Measurements from ENCODE around the gene NUTM1. TPM values are rescaled to one million over a fixed set of nuclear protein-coding genes. Genes with fewer than 3 reads are reported as not detected.
"Not testable (repeated sequence)": the region's sequence is repeated elsewhere in the genome, so short reads cannot be mapped to it uniquely, and the experiment has no call there.

NUTM1 gene
- total RNA-seq, 1 donor from 2014 or later, result not detected

DNA sequence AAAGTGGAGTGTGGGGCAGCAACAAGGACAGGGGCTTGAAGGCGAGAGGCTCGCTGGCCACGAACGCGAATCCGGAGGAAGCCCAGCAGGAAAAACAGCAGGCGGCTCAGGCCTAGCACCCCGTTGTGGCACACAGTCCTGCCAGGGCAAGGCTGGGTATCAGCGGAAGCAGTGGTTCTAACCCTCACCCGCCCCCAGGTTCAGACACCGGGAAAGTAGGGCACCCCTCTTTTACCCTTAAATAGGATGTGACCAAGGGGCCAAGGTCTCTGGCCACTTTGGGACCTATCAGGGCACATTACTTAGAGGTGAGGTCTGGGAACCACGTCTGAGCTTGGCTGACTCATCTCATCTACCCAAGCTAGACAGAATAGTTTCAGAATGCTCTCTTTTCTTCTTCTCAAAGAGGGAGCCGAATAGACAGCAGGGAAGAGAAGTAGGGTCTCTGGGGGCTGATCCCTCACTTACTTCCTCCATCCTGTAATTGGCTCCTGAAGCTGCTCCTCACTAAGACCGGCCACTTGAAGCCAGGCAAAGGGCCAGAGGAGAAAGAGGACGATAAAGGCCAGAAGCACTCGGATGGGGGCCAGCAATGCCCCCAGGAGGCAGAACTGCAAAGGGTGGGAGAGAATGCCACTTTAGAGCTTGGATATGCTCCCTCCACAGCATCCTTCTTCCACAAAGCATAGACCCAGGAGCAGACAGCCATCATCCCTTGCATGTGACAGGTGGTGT, 22.1 kb downstream of the NUTM1 start:
- peak in 1 of 2 donors; percentile 12 for DNase-seq (ENCODE audit: low read depth in 2 of 2)

DNA sequence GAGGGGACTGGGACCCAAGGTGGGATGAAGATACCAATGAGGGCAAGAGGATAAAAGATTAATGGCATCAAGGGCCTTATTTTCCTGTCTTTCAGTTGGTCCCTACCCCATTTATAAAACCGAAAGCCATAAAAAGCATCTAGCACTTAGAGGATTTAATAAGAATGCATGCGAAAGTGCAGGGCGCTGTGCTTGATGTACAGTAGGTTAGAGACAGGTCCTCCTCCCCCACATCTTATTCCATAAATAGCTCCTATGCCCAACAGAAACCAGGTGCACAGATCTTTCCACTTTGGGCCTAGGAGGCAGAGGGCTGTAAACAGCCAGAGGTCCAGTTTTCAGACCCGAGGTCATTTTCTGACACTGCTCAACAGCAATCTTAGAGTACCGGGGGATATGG, 22.7 kb downstream of the NUTM1 start:
- DNase-seq (ENCODE audit: low read depth in 2 of 2), result no peak

DNA sequence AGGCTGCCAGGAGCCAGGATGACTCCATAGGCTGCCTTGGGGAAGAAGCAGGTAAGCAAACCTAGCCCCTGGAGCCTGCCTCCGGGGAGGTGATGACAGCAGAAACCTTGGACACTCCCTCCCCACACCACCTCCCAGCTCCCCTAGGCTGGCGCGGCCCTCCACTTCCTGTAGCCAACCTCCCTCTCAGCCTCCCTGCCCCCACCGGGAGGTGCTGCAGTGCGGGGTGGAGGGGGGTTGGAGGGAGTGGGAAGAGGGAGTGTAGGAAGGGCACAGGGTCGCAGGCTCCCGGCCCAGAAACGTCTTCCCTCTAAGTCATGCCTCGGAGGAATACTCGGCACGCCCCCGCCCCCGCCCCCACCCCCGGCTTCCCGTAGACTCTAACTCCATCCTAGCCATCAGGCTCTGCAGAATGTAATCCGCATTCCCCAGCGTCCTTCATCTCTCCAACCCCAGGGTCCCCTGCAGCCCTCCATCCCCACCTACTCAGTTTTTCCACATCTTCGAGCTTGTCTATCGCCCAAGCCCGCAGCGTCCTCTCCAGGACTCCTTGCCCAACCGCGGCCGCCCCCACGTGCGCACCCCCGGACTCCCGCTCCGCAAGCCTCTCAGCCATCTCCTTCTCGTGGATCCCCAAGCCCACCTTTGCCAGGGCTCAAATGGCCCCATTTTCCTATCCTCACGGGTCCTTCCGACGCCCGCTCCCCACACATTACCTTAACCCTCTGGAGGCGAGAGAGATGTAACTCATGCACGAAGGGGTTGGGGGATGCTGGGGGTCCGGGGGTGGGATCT, 23.4 kb downstream of the NUTM1 start:
- DNase-seq (ENCODE audit: low read depth in 2 of 2), result peak in 1 of 2 donors; percentile 20

DNA sequence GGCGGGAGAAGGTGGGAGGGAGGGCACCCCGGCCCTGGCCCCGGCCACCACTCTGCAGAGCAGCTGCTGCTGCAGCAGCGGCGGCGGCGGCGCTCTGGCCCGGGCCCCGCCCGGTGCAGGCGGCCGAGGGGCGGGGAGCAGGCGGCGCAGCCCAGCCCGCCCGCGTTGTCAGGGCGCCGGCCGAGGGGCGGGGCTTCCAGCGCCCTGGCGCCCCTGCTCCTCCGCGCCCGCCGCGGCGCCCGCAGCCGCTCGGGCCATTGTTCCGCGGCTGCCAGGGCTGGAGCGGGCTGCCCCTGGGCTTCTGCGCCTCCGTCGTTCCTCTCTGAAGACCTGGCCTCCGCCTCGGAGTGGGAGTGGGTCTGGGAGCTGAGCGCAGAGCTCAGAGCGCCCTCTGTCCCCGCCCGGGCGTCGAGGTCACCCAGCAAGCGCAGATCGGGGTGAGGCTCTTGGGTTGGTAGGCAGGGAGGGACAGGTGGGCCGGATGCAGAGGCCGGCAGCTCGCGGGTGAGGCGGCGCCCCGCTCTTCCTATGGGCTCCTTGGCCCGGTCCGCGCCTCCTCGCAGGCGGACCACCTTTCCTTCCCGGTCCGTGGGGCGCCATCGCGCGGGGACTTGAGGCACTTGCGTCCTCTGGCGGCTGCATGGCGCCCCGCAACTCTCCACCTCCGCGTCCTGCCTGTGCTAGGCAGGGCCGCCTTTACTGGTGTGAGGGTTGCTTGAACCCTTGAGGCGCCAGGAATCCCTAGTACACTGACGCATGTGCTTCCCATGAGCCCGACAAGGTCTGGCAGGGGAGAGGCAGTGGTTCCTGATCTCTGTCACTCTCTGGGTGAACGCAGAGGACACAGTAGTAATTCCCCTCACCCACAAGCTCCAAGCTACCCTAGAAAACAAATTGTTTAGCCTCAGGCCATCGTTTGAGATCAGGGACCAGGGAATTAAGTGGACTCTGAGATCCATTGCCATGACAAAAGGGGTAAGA, 24.3 kb downstream of the NUTM1 start, which contains the start of gene LPCAT4:
LPCAT4 (minus strand) TSS at position 96 of the 981 bp plus-strand sequence. CDS start 96 bp downstream, outside the sequence.
- peak; percentile 89 to 91 for DNase-seq (ENCODE audit: low read depth in 2 of 2)

DNA sequence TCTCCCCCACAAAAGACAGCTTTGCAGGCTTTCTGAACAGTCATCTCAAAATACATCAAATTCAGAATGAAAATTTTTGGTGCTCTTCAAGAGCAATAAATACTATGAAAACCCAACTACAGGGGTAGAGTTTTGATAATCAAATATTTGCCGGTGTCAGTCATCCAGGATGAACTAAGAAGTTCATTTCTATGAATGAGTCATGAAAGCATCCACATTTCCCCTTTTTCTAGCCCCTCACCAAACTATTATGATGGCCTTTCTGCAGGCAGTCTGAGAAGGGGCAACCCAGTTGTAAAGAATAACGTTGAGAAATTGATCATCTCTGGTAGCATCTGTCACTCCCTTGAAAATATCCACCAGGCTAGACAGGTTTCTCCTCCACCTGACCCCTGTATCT, 27.0 kb downstream of the NUTM1 start:
- DNase-seq (ENCODE audit: low read depth in 2 of 2), result no peak

DNA sequence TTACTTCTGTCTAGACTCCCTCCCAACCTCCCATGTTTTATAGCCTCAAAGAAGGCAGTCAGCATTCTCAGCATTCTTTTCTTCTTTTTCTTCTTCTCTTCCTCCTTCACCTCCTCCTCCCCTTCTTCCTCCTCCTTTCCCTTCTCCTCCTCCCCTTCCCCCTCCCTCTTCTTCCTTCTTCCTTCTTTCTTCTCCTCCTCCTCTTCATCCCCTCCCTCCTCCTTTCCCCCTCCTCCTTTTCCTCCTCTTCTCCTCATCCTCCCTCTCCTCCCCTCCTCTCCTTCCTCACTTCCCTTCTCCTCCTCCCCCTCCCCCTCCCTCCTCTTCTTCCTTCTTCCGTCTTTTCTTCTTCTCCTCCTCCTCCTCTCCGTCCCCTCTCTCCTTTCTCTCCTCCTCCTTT, 27.5 kb downstream of the NUTM1 start:
- no peak for DNase-seq (ENCODE audit: low read depth in 2 of 2)

DNA sequence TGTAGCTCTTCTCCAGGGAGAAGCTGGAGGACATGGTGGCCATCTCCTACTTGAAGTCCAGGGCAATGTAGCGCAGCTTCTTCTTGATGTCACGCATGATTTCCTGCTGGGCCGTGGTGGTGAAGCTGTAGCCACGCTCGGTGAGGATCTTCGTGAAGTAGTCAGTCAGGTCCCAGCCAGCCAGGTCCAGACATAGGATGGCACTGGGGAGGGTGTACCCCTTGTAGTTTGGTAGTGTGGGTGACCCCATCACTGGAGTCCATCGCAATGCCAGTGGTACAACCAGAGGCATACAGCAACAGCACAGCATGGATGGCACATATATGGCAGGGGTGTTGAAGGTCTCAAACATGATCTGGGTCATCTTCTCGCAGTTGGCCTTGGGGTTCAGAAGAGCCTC, 30.8 kb downstream of the NUTM1 start:
- DNase-seq (ENCODE audit: low read depth in 2 of 2), result no peak

DNA sequence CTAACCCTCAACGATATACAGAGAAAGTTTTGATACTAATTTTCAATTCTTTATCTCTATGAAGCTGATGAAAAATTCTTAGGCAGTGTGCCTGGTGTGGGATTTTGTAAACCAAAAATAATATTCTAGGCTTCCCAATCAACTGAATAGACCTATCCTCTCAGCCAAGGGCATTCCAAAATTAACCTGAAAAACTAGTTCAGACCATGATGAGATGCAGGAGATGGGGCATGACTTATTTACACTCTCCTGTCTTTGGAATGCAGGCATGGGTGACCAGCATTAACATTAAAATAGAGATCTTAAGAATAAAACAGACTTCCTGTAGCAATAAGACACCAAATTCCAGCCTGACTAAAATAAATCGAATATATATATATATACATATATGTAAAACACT, 31.7 kb downstream of the NUTM1 start:
- DNase-seq (ENCODE audit: low read depth in 2 of 2), result no peak

DNA sequence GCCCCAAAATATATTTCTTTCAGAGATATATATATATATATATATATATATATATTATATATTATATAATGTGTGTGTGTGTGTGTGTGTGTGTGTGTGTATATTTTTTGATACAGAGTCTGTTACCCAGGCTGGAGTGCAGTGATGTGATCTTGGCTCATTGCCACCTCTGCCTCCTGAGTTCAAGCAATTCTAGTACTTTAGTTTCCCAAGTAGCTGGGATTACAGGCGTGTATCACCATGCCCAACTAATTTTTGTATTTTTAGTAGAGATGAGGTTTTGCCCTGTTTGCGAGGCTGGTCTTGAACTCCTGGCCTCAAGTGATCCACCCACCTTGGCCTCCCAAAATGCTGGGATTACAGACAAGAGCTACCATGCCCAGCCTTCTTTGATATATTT, 32.4 kb downstream of the NUTM1 start:
- not testable (repeated sequence) for DNase-seq (ENCODE audit: low read depth in 2 of 2)

DNA sequence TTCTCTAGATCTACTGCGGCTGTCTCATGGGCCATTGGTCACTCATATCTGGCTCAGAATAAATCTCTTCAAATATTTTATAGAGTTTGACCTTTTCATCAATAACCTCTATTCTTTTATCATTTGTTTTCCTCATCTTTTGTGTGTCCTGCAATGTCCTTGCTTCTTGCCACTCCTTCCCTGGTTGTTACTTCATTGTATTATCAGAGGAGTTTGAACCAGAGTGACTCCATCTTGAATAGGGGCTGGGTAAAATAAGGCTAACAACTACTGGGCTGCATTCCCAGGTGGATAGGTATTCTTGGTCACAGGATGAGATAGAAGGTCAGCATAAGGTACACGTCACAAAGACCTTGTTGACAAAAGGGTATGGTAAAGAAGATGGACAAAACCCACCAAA, 33.7 kb downstream of the NUTM1 start:
- DNase-seq (ENCODE audit: low read depth in 2 of 2), result no peak

DNA sequence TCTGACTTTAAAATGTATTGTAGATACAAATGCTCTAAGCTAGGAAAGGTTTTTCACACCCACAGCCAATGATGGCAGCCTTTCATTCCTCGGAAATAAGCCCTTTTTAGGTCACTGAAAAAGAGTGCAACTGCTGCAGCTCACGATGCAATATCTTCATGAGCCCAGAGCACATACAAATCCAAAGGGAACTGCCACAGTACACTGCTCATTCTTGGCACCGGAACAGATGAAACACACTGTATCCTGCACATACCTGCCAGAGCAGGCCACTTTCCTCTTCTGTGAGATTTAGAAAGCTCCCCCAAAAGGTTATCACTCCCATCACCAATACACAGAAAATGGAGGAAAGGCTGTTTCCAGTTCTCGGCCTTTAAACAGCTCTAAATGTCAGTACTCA, 37.4 kb downstream of the NUTM1 start:
- DNase-seq (ENCODE audit: low read depth in 2 of 2), result not testable (repeated sequence)

DNA sequence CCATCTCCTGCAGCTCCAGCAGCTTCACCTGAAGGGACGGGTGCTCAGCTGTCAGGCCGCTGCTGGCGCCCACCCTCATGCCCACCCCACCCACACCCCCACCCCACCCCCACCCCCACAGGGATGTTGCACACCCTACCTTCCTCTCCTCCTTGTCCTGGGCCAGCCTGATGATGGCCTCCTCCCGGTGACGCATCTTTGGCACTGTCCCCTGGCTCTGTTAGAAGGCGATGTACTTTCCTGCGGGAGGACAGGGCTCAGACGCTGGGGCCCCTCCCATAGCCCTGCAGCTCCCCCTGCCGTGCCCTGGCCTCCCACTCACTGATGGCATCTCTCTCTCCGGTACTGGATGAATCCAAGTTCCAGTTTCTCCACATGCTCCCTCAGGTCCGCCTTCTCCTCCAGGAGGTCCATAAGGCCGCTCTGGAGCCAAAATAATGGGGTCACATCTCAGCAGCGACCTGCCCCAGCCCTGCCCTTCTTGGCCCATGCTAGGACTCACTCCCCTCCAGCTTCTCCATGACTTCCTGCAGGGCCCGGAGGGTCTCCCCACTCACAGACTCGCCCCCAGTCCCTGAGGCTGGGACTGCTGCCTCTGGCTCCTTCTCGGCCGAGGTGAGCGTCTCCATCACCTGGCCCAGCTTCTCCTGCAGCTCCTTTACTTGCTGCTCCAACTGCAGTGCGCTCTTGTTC, 38.9 kb downstream of the NUTM1 start:
- not testable (repeated sequence) for DNase-seq (ENCODE audit: low read depth in 2 of 2)

DNA sequence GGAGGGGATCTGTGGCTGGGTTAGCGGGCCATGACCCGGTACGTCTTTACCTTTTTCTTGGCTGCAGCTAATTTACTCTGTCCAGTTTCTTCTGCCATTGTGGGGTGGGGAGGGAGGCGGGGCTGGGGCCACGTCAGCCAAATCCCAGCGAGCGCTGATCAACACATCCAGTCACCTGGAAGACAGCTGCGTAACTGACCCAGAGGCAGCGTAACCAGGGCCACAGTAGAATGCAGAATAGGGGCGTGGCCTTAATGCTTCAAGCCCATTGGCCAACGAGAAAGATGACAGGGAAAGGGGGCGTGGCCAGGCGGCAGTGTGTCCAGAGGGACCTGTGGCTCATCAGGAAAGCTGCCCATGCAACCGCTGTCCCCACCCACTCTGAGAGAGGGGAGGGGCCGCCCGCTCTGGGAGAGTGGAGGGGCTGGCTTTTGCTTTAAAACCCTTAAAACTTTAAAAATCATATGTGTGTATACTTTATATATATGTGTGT, 46.5 kb downstream of the NUTM1 start:
- not testable (repeated sequence) for DNase-seq (ENCODE audit: low read depth in 2 of 2)

DNA sequence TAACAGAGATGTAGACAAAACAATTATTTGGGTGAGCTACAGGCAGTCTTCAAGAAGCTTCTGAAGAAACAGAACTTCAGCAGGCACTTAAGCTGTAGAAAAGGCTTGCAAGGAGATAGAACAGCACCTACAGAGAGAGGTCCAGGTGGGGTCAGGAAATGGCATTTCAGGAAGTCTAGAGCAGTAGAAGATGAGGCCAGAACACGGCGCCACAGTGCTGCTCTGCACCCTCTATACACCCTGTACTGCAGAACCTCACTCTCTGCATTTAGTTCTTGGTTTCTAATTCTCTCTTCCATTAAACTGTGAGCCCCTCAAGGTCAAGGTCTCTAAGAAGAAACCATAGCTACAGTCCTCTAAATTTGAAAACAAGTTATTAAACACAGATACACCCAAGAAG, 49.9 kb downstream of the NUTM1 start:
- DNase-seq (ENCODE audit: low read depth in 2 of 2), result not testable (repeated sequence)

DNA sequence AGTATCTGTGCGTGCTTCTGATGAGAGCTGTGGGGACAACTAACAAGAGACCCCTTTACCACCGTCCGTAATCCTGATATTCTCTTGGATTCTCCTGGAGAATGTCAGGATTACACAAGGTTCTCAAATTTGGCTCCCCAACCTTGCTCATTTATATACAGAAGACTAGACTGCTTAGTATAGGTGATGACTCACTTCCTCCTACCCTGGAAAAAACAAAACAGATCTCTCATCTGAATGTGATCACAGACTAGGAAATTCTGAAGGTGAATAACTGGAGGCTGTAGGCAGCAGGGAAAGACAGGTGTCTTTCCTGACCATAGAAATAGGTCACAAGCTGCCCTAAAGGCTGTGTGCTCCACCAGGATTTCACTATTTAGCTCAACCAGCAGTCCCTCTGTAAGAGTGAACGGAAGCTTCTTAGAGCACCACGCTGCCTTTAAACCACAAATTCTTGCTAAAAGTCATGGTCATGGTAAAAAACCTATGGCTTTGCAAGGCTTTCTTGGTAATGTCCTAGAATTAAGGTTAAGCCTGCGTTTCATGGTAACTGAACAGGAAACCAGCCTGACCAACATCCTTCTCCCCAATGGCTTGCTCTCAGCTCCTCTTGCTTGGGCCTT, 54.6 kb downstream of the NUTM1 start:
- DNase-seq (ENCODE audit: low read depth in 2 of 2), result not testable (repeated sequence)

DNA sequence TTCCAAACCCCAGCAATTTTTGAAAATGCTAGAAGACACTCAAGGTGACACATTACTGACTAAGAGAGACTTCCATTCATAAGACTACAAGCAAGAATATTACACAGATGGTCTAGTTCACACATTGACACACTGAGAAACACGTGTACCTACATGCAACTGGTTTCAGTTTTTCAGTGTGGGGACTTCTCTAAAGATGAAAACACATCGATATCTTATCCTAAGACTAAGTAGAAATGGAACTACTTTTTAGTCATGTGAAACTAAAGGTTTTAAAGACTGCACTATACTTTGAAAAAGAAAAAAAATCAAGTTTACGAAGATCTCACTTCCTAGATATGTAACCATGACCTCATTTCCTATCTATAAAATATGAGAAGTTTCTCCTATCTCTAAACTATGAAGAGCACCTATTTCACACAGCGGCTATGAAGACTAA, 60.1 kb downstream of the NUTM1 start:
- DNase-seq (ENCODE audit: low read depth in 2 of 2), result not testable (repeated sequence)

DNA sequence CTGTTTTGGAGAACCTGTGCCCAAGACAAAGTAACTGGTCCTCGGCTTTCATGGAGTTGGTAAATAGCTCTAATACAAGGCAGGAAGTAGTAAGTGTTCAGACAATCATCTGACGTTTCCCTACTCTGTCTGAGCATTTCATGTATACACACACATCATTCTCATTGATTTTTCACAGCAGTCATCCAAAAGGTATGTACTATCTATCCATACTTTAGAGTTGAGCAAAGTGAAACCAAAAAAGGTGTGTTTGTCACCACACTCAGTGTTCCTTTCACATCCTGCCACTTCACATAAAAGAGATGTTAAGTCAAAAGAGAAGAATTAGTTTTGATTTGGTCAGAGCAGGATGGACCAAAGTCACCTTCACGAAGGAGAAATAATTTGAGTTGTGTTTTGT, 60.8 kb downstream of the NUTM1 start:
- not testable (repeated sequence) for DNase-seq (ENCODE audit: low read depth in 2 of 2)
